NCI-H128 (cell line): ENCODE data around the gene APEX2.
"Not testable (repeated sequence)": the region's sequence is repeated elsewhere in the genome, so short reads cannot be mapped to it uniquely, and the experiment has no call there.

Experiments
- DNase-seq: peaks from one replicate; lab custom pipeline; 2025; ENCODE audit not compliant: unreplicated experiment; lab: John Stamatoyannopoulos, UW

APEX2 gene

GRCh38 chrX:54999717-55000598 lies at the start of gene APEX2:
Gene APEX2, plus strand, starts transcription at chrX:55000363. Its CDS starts 60 bp downstream, at chrX:55000423.
- peak; percentile 83 for DNase-seq

GRCh38 chrX:54950730-54951375 lies 49.3 kb upstream of the APEX2 start:
- DNase-seq, result peak; percentile 24

- DNase-seq, result no peak
These were observed 38.4 kb upstream of the APEX2 start for GRCh38 chrX:54961750-54962149.

- no peak for DNase-seq
These were observed 35.2 kb upstream of the APEX2 start for GRCh38 chrX:54964766-54965497.

- no peak for DNase-seq
These were observed 22.8 kb upstream of the APEX2 start for GRCh38 chrX:54977387-54977786.

GRCh38 chrX:54978448-54978847 lies 21.7 kb upstream of the APEX2 start:
- DNase-seq, result no peak

GRCh38 chrX:54979432-54979831 lies 20.7 kb upstream of the APEX2 start:
- no peak for DNase-seq

GRCh38 chrX:54980334-54980733 lies 19.8 kb upstream of the APEX2 start:
- no peak for DNase-seq

- not testable (repeated sequence) for DNase-seq
These were observed 16.9 kb upstream of the APEX2 start for GRCh38 chrX:54983306-54983705.

- DNase-seq, result no peak
These were observed 8.5 kb upstream of the APEX2 start for GRCh38 chrX:54991706-54992105.

GRCh38 chrX:54992911-54993622 lies 7.1 kb upstream of the APEX2 start:
- DNase-seq, result no peak

GRCh38 chrX:54994099-54994498 lies 6.1 kb upstream of the APEX2 start, which contains the start of gene PFKFB1:
Gene PFKFB1, minus strand, starts transcription at chrX:54994188. Its CDS starts 181 bp downstream, at chrX:54994007.
- no peak for DNase-seq

- DNase-seq, result no peak
These were observed 5.4 kb upstream of the APEX2 start for GRCh38 chrX:54994668-54995351.

GRCh38 chrX:54995621-54996020 lies 4.5 kb upstream of the APEX2 start:
- DNase-seq, result no peak

- DNase-seq, result no peak
These were observed 4.1 kb downstream of the APEX2 start for GRCh38 chrX:55004231-55004630.

GRCh38 chrX:55005256-55005655 lies 5.1 kb downstream of the APEX2 start:
- DNase-seq, result no peak

- DNase-seq, result no peak
These were observed 6.9 kb downstream of the APEX2 start for GRCh38 chrX:55006827-55007621.

- no peak for DNase-seq
These were observed 7.5 kb downstream of the APEX2 start for GRCh38 chrX:55007656-55008055.

GRCh38 chrX:55008571-55009358 lies 8.6 kb downstream of the APEX2 start:
- DNase-seq, result no peak
